HCEC 1CT (cell line): ENCODE results near the gene AHSG.
"Not testable (repeated sequence)": the region's sequence is repeated elsewhere in the genome, so short reads cannot be mapped to it uniquely, and the experiment has no call there.

Experiments
- DNase-seq: peaks from one replicate; pipeline ENCODE4 v3.0.0-alpha.2; 2017

AHSG gene

GRCh38 chr3:186619787-186620212 is 6.9 kb downstream of the AHSG start:
- no peak for DNase-seq

GRCh38 chr3:186620213-186621092 is 7.6 kb downstream of the AHSG start:
- no peak for DNase-seq

GRCh38 chr3:186621894-186622650 is 9.2 kb downstream of the AHSG start:
- no peak for DNase-seq

- no peak for DNase-seq
These were observed 9.9 kb downstream of the AHSG start for GRCh38 chr3:186622651-186623310.

GRCh38 chr3:186624598-186624997 is 11.7 kb downstream of the AHSG start:
- DNase-seq = no peak

- no peak for DNase-seq
These were observed 12.8 kb downstream of the AHSG start for GRCh38 chr3:186625600-186626042.

GRCh38 chr3:186626254-186626847 is 13.5 kb downstream of the AHSG start:
- DNase-seq = no peak

- DNase-seq = no peak
These were observed 15.1 kb downstream of the AHSG start for GRCh38 chr3:186627852-186628414.

- no peak for DNase-seq
These were observed 15.9 kb downstream of the AHSG start for GRCh38 chr3:186628756-186629155.

GRCh38 chr3:186630950-186631641 is 18.2 kb downstream of the AHSG start:
- no peak for DNase-seq

GRCh38 chr3:186633481-186633880 is 20.6 kb downstream of the AHSG start:
- no peak for DNase-seq

- not testable (repeated sequence) for DNase-seq
These were observed 21.3 kb downstream of the AHSG start for GRCh38 chr3:186634207-186634606.

- no peak for DNase-seq
These were observed 22.7 kb downstream of the AHSG start for GRCh38 chr3:186635532-186635931.

- no peak for DNase-seq
These were observed 23.7 kb downstream of the AHSG start for GRCh38 chr3:186636536-186636935.

GRCh38 chr3:186637686-186638085 is 24.8 kb downstream of the AHSG start:
- no peak for DNase-seq

GRCh38 chr3:186638259-186638658 is 25.4 kb downstream of the AHSG start:
- DNase-seq = no peak

GRCh38 chr3:186639778-186640472 is 27.1 kb downstream of the AHSG start, which contains the start of gene FETUB:
FETUB (plus strand) TSS chr3:186640399; CDS start chr3:186640461, 62 bp downstream.
- DNase-seq = no peak

GRCh38 chr3:186640473-186640818 is 27.6 kb downstream of the AHSG start:
- no peak for DNase-seq

- DNase-seq = no peak
These were observed 28.1 kb downstream of the AHSG start for GRCh38 chr3:186640929-186641328.

- DNase-seq = no peak
These were observed 29.2 kb downstream of the AHSG start for GRCh38 chr3:186642014-186642413.

- no peak for DNase-seq
These were observed 30.6 kb downstream of the AHSG start for GRCh38 chr3:186643493-186643892.
